Renal cortex interstitium (tissue), 11 donors: ENCODE results near the gene PCBP4. TPM values are rescaled to one million over a fixed set of nuclear protein-coding genes. Genes with fewer than 3 reads are reported as not detected.

Experiments
- DNase-seq, 11 donors: peaks; one replicate each; pipeline ENCODE4 v3.0.0-alpha.2; 2013; ENCODE audit warnings: low read depth in 9 of 11, low spot score in 4 of 11; ENCODE audit errors: extremely low read depth in 1 of 11
- polyA plus RNA-seq, 3 donors: library from polyadenylated mRNA; unstranded; fragments of 120-200 nt; gene quantifications; one replicate each; pipeline ENCODE4 v1.2.1, GENCODE V29; 2013; ENCODE audit not compliant: insufficient read length in 3 of 3

Gene PCBP4
- polyA plus RNA-seq, 3 donors = 56.0 to 77.4 (median 75.5) TPM

DNA sequence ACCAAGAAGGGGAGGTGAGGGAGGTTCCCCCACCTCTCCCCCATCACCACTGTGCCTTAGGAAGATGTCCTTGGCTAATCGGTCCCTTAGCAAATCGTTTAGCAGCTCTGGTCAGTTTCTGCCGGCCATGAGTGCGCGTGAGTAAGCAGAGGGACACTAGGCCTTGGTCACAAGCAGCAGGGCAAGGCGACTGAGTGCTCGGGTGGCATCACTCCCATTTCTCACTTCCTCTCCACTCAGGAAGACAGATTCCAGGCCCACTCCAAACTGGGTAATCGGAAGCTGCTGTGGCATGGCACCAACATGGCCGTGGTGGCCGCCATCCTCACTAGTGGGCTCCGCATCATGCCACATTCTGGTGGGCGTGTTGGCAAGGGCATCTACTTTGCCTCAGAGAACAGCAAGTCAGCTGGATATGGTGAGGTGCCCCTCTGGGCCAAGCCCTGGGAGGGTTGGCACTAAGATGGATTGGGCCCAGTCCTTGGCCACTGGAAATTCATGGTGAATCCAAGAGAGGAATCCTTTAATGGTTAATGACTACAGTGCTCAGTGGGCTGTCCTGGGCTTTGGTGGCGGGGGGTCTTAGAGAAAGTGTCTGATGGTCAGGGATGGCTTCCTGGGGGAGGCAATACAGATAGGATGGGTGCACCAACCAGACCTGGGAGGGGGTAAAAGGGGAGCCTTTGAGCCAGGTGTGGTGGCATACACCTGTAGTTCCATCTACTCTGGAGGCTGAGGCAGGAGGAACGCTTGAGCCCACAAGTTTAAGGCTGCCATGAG lies 21.1 kb downstream of the PCBP4 start:
- DNase-seq = no peak

GRCh38 chr3:51945031-51945840 lies 22.0 kb downstream of the PCBP4 start:
- no peak for DNase-seq

GRCh38 chr3:51944451-51945021 lies 22.7 kb downstream of the PCBP4 start:
- DNase-seq = no peak

DNA sequence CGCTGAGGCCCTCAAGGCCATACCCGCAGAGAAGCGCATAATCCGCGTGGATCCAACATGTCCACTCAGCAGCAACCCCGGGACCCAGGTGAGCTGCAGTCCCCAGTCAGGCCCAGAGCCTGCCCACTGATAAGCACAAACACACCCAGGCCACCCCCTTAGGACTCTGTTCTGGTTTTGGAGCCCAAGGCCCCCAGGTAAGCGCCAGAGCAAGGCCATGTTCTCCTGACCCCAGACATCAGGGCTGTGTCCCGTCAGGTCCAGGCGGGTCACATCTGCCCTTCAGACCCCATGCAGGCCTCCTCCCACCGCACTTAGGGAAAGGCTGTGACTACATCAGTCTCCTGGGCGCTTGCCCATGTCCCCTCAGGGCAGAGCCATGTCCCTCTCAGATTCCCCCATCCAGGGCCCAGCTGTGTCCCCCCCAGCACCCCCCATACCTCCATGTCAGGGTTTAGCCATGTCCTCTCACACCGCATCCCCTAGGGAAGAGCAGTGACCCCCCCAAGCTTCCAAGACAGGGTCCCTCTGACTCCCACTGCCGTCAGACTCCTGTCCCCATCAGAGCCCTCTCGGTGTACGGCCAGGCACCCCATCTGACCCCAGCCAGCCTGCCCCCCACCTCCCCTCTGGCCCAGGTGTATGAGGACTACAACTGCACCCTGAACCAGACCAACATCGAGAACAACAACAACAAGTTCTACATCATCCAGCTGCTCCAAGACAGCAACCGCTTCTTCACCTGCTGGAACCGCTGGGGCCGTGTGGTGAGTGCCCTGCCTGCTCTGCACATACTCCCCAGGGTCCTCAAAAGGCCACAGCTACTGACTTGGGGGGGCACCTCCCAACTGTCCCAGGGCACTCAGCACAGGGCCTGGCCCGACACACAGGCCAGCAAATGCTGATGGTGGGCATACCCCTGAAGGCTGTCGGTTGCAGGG lies 23.5 kb downstream of the PCBP4 start:
- DNase-seq = no peak

DNA sequence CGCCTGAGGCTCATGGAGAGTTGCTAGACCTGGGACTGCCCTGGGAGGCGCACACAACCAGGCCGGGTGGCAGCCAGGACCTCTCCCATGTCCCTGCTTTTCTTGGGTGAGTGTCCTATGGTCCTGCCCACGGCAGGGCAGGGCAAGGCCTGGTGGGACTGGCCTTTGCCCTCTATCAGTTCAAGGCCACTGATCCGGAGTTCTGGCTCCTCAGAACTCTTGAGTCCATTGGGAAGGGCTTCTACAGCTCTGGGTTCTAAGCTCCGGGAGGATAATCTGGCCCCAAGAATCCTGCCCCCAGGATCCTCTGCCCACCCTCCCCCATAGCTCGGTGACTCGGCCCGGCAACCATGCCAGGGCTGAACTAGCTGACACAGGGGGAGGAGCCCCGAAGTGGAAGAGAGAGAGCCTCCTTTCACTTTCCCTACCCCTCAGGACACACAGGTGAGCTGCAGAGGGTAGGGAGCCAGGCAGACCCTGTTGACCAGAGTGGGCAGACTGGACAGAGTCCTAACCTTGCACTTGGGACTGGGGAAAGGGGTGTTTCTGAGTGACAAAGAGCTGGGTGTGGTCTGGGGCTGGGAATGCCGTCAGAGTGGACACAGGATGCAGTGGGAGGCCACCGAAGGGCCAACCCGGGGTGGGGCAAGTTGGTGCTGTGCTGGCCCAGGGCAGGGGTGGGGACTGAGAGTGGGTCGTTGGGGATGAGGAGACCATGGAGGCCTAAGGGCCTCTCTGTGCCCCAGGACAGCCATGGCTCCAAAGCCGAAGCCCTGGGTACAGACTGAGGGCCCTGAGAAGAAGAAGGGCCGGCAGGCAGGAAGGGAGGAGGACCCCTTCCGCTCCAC lies 24.4 kb downstream of the PCBP4 start:
- DNase-seq = no peak

DNA sequence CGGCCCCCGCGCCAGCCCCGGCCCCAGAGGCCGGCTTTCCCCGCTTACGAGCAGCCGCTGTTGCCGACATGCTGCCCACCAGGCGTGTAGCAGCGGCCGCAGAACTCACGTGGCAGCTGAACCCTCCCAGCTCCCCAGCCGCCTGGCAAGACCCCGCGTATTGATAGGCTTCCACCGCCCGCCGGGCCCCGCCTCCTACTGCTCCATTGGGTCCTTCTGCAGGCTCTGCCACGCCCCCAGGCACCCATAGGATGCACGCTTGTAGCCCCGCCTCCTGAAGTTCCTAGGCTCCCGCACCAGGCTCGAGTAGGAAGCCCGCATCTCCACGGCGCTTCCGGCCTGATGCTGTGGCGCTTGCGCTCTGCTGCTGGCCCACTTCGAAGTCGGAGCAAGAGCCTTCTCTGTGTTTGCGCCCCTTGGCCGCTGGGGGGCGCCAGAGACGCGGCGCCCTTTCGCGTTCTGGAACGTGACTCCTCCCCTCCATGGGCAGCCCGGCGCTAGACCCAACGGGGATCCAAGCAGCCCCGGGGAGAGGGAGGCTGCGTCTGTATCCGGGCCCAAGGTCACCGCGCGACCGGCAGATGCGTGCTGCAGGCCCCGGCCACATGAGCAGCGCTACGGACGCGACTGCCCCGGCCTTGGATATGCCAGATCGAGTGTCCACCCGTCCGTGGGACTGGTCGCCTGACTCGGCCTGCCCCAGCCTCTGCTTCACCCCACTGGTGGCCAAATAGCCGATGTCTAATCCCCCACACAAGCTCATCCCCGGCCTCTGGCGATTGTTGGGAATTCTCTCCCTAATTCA lies 25.3 kb downstream of the PCBP4 start, which contains the start of the genes PARP3 and RRP9:
TSS of gene PARP3 (plus strand) at position 566 of the 805 bp plus-strand sequence. CDS start 993 bp downstream, outside the sequence.
TSS of gene RRP9 (minus strand) at position 107 of the 805 bp plus-strand sequence. CDS start at position 70, 37 bp downstream.
- DNase-seq = peak; percentile 98 to 100 (median 100)

DNA sequence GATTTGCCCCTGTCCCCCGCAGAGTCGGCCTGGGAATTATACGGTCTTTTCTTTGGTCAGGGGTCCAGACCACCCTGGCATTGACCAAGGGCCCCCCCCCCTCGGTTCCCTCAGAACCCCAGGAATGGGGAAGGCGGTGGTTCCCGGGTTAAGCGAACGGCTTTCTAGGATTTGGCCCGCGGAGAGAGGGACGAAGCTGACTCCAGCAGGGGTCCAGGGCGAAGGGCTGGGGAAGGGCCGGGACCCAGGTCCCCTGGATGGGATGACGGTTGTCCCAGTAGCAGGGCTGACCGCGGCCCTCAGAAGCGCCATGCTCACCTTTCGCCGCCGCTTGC lies 25.8 kb downstream of the PCBP4 start:
- no peak for DNase-seq

DNA sequence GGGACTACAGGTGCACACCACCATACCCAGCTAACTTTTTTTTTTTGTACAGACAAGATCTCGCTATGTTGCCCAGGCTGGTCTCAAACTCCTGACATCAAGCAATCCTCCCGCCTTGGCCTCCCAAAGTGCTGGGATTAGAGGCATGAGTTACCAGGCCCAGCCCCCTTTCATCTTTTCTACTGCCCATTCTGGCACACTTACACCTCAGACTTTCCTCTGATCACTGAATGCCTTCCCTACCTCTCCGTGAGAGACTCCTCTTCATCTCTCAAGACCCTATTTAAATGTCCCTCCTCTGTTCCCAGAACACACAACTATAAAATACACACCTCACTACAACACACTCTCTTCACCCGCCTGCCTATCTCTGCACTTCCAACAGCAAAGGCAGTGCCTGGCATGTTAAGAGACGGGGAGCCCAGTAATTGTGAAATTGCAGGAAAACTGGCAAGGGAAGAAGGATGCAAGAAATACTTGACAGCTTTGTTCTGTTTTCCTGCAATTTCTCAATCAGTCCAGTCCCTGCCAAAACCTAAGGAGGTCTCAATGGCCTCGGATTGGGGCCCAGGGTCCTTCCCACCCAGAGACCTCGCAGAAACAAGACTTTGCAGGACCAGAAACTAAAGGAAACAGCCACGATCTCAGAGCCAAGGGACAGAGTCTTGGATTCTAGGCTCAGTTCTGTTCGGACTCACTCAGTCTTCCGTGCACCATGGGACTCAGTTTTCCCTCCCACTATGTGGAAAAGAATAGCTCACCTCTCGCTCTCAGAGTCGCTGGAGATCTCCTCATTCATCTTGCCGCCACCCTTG lies 26.4 kb downstream of the PCBP4 start:
- no peak for DNase-seq

DNA sequence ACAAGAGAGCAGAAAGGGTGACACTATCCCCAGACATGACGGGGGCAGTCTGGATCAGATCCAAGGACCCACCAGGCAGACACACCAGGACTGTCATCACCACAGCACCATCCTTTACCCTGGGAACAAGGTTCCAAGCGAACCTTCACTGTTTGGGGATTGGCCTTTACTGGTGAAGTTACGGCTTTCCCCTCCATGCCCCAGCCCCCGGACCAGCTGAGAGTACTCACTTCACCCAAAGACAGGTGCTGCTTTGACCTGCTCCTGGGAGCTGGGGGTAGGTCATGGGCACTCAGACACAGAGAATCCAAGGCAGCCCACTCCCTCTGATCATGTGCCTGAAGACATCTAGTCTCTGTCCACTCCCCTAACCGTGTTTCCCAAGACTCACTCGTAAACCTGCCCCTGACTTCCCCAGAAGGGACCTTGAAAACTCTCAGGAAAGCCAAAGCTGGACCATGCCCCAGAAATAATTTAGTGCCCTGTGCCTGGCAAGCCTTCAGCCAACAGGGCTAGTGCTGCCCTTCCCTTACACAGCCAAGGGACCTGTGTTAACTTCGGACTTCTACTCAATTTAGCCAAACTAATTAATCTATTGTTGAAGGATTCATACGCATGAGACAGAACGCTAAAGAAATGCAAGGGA lies 28.4 kb downstream of the PCBP4 start:
- no peak for DNase-seq

DNA sequence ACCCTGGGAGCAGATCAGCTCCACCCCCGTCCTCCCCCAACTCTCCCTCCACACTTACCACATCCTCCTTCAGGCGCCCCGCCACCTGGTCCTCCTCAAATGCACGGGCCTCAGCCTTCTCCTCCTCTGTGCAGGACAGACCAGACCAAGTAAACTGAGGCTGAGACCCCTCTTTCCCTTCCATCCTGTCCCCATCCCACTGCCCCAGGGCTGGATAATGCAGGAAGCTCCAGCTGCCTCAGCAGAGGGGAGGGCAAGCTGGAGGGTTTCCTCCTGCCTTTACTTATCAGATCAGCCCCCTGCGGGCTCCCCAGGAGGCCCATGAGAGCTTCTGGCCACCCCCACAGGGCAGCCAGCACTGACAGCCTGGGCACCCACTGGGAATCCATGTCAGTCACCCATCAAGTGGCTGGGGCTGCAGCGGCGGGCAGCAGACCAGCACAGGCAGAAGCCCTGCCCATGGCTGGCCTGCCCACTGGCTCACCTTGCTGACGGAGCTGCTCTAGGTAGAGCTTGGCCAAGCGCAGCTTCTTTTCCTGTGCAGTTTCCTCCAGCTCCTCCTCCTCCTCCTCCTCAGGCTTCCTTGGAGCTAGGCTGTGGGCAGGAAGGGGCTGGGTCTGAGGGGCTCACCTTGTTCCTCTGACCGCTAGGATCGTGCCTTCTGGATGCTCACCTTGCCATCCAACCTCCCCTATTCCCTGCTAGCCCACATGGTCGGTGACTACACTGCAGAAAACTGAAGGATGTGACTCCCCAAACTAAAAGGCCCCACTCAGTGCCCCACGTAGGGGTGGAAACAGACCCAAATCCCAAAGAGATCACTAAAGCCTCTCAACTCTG lies 29.4 kb downstream of the PCBP4 start:
- no peak for DNase-seq

DNA sequence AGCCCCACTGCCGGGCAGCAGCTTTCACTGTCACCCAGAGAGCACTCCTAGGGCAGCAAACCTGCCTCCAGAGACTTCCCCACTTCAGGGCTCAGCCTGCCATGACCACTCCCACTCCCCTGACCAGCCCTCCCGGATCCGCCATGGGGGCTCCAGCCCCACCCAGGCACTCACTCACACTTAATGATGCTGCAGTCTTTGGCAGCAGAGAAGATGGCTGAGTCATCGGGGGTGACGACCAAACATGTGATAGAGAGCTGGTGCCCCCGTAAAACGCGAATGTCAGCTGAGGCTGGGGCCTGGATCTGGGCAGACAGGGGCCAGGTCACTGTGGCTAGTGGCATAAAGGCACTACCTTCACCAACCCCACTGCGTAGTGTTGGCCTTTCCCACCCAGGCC lies 30.2 kb downstream of the PCBP4 start:
- DNase-seq = no peak

DNA sequence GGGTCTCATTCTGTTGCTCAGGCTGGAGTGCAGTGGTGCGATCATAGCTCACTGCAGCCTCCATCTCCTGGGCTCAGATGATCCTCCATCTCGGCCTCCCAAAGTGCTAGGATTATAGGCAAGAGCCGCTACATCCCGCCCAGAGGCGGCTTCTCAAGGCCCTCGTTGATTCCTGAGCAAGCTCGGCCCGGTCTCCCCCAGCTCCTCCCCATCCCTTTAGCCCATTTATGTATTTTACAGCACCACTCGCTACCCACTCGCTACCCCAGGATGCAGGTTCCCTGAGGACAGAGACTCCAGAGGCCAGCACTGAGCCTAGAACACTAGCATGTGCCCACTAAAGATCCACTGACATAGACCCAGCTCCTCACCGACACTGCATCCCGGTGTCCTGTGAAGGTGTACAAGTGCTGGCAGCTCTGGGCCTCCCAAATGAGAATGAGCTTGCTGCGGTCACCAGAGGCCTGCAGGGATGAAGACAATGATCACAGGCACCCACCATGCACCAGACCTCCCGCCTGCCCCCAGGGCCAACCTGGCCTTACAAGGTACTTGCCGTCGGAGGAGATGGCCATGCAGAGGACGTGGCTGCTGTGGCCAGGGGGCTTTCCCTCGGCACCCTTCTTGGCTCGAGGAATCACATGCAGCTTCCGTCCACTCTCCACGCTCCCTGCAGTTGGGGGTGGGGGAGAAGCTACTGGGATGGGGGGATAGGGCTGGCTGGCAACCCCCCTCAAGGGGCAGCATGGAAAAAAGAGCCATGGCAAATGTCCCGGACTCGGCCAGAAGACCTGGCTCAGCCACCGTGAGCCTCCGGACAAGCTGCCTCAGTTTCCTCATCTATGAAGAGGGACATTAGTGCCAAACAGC lies 31.1 kb downstream of the PCBP4 start:
- no peak for DNase-seq

DNA sequence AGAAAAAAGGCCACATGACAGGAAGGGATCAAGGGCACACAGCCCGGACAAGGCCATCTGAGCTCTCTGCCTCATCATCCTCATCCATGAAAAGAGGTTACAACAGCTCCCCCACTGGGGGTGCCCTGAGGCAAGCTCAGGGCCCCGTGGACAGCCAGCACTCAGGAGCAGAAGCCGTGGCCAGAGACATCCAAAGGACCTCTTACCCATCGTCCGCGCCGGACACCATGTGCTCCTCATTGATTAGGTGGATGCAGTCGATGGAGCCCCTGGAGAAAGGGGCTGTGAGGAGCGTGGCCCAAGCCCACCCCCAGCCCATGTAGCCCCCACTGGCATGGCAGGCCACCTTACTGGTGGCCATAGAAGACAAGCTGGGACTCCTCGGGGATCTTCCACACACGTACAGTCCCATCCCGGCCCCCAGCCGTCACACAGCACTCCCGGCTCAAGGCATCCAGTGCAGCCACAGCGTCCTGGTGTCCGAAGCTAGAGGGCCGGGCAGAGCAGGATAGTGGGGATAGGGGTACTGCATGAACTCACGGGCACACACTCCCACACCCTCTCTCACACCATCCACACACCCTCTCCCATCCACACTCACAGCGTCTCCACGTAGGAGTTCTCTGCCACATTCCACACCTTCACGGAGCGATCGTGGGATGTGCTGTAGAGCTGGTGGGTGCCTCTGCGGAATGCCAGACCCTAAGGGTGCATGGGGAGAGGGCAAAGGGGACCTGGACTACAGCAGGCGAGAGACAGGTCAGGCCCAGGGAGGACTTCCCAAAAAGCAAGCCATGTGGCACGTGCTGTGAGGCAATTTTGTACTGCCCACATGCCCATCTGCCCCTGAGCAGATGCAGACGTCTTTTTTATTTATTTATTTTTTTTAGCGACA lies 32.0 kb downstream of the PCBP4 start:
- DNase-seq = no peak
